ENCODE data around the gene EML3.
A peak's percentile ranks its signal among the peaks of the same experiment; 100 is the strongest.

The EML3 gene

GRCh38 chr11:62558669-62559068 lies 53.9 kb downstream of the EML3 start:
- no peak for TF ChIP-seq CTCF (IDR thresholded peaks at IDR 0.05; ENCODE audit: control insufficient read depth, extremely low read depth, insufficient read depth)
- H3K4me3 ChIP-seq (ENCODE audit: low read depth, low read length) = no peak overlapping the region
- no peak for DNase-seq (ENCODE audit: low read depth)

- no peak overlapping the region for H3K4me3 ChIP-seq (ENCODE audit: low read depth, low read length)
- no peak for DNase-seq (ENCODE audit: low read depth)
- TF ChIP-seq CTCF (IDR thresholded peaks at IDR 0.05; ENCODE audit: control insufficient read depth, extremely low read depth, insufficient read depth) = no peak
Measured at GRCh38 chr11:62556875-62557631, 55.5 kb downstream of the EML3 start.

GRCh38 chr11:62556108-62556874 lies 56.3 kb downstream of the EML3 start:
- H3K4me3 ChIP-seq (ENCODE audit: low read depth, low read length) = peak overlapping the region; percentile 34
- DNase-seq (ENCODE audit: low read depth) = peak; percentile 89
- TF ChIP-seq CTCF (IDR thresholded peaks at IDR 0.05; ENCODE audit: control insufficient read depth, extremely low read depth, insufficient read depth) = no peak

GRCh38 chr11:62555464-62556107 lies 57.0 kb downstream of the EML3 start:
- no peak for TF ChIP-seq CTCF (IDR thresholded peaks at IDR 0.05; ENCODE audit: control insufficient read depth, extremely low read depth, insufficient read depth)
- no peak for DNase-seq (ENCODE audit: low read depth)
- peak overlapping the region; percentile 34 for H3K4me3 ChIP-seq (ENCODE audit: low read depth, low read length)

DNA sequence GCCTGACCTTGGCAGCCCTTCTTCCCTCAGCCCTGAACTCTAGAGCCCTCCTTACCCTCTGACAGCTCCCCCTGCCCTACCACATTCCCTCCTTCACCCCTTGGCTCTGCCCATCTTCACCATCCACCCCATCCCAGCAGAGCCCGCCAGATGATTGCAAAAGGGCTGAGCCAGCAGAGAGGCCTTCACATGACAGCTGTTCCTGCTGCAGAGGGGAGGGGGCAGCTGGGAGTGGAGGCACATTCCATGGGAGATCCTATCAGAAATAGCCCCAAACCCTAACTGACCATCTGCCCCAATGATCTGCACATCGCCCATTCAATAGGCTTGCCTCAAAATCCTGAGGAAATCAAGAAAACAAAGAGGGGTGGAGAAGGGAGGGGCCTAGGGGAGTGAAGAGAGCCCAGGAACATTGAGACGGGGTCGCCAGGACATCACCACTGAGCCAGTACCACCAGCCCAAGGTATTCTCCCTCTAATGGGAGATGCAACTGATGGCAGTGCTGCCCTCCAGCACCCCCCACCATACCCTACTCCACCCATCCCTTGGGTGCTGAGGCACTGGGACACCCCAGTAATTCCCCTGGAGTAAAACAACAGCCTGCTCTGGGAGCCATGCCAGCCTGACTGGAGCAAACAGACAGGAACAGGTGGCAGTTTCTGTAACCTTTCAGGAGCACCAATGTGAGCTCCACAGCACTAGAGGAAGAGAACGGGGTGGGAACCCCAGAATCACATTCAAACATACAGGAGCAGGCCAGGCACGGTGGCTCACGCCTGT lies 58.0 kb downstream of the EML3 start:
- no peak for DNase-seq (ENCODE audit: low read depth)
- TF ChIP-seq CTCF (IDR thresholded peaks at IDR 0.05; ENCODE audit: control insufficient read depth, extremely low read depth, insufficient read depth) = no peak
- H3K4me3 ChIP-seq (ENCODE audit: low read depth, low read length) = no peak overlapping the region

DNA sequence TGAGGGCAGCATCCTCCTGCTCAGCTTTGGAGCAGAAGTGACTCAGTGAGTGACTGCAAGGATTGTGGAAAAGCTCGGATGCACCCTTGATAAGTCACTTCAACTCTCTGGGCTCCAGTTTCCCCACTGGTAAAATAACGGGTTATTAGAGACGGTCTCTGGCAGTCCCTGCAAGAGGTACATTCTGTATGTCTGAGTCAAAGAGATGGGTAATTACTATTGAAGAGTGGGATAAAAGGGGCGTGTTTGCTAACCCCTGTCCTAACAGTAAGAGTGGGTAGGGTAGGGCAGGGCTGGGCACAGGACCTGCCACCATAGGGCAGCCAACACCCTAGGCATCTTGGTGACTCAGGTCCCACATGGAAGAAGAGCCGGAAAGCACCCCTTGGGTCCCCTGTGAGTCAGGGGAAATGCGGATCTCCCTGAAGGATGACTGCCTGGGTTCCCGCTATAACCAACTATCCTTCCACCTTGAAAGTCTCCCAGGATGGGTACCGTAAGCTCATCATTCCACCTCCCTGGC lies 58.7 kb downstream of the EML3 start:
- DNase-seq (ENCODE audit: low read depth) = no peak
- no peak overlapping the region for H3K4me3 ChIP-seq (ENCODE audit: low read depth, low read length)
- no peak for TF ChIP-seq CTCF (IDR thresholded peaks at IDR 0.05; ENCODE audit: control insufficient read depth, extremely low read depth, insufficient read depth)

Data from LNCaP clone FGC (cell line).